Measurements from ENCODE around the gene LRRC32. TPM values are rescaled to one million over a fixed set of nuclear protein-coding genes. Genes with fewer than 3 reads are reported as not detected.

Gene LRRC32
- total and polyA plus RNA-seq, 2 of the 4 experiments (the other 2 are of a cell fraction): 5.2 to 13.7 TPM

- H3K23ac ChIP-seq (ENCODE audit: low read depth, low read length): no peak overlapping the region
- no peak overlapping the region for H3K4me2 ChIP-seq (ENCODE audit: low read depth, low read length)
- peak overlapping the region; percentile 43 for H2AK9ac ChIP-seq (replicated peaks; ENCODE audit: low read depth, low read length, poor library complexity)
- no peaks in the 10 kb centered on the region for H3K79me1 ChIP-seq (ENCODE audit: low read depth in 1 of 2, low read length in 2 of 2)
- dilution Hi-C loops (cut with HindIII; ENCODE audit: low sequenced_read_pairs, unreplicated experiment): no loop called here
- peak; percentile 48 for DNase-seq
- peak overlapping the region; percentile 8; the same call in 1 of the 2 replicates for H3K18ac ChIP-seq (ENCODE audit: low read depth, low read length)
- peak overlapping the region; percentile 43 for H3K14ac ChIP-seq (replicated peaks; ENCODE audit: low read depth, low read length)
- ChIA-PET CTCF (no interaction called here), POLR2A (ENCODE audit: unreplicated experiment) (no interaction called here)
- peak overlapping the region; percentile 8; the same call in 1 of the 2 replicates for H2BK20ac ChIP-seq (ENCODE audit: low read depth, low read length)
- no peak overlapping the region for H2AFZ ChIP-seq (replicated peaks; ENCODE audit: low read length, poor library complexity)
- peak overlapping the region; percentile 40; the same call in 1 of the 2 replicates for H4K91ac ChIP-seq (ENCODE audit: insufficient read depth, low read depth, low read length)
- in situ Hi-C loops (cut with MboI; ENCODE audit: low sequenced_read_pairs): no loop called here
- intact Hi-C loops (cut with micrococcal nuclease): no loop called here
- no peak overlapping the region for H3K9ac ChIP-seq (ENCODE audit: low read depth, low read length)
- peak overlapping the region; percentile 88 for H2AK5ac ChIP-seq (ENCODE audit: low read depth, low read length)
- no peak for ATAC-seq (ENCODE audit: low read depth)
- H3K4ac ChIP-seq (ENCODE audit: low read depth, low read length): peak overlapping the region; percentile 62
- no TSS peak for BruUV-seq (replicated peaks)
- peak overlapping the region; percentile 33 for H2BK5ac ChIP-seq (ENCODE audit: low read depth, low read length, poor library complexity, severe bottlenecking)
- H3K9me1 ChIP-seq (ENCODE audit: insufficient read depth, low read length): peaks cover 21% of the 10 kb centered on the region
- no CpG with 5 or more reads among the region's 3 CpGs for WGBS, 2 experiments (ENCODE audit: extremely low coverage in 2 of 2, insufficient read length in 1 of 2)
- H4K8ac ChIP-seq (ENCODE audit: low read depth in 2 of 2, low read length in 2 of 2): peak overlapping the region; percentile 2 to 47; a peak in 1 of 4 replicates
- no peak overlapping the region for H3K4me3 ChIP-seq (ENCODE audit: insufficient read depth, low read depth, low read length)
- peaks cover 9% of the 10 kb centered on the region; the same call in 1 of the 2 replicates for H4K20me1 ChIP-seq (ENCODE audit: insufficient read depth, low read length)
- H3K56ac ChIP-seq (ENCODE audit: extremely low read depth, insufficient read depth, low read length): 0 out of 2 replicates have a peak overlapping the region, but pooled peaks have one; percentile 8
- 0 out of 2 replicates have a peak overlapping the region, but pooled peaks have one; percentile 0 for H4K5ac ChIP-seq (ENCODE audit: low read depth, low read length)
- H3K27ac ChIP-seq (ENCODE audit: insufficient read depth, low read length): peak overlapping the region; percentile 20; the same call in 1 of the 2 replicates
- no peaks in the 10 kb centered on the region for H3K36me3 ChIP-seq (ENCODE audit: control insufficient read depth, insufficient read depth, low read length)
- H3K27me3 ChIP-seq (ENCODE audit: control insufficient read depth, insufficient read depth, low read length): no peaks in the 10 kb centered on the region
- peaks cover 21% of the 10 kb centered on the region for H3K4me1 ChIP-seq (ENCODE audit: control insufficient read depth, insufficient read depth, low read length)
- no peaks in the 10 kb centered on the region for H3K9me3 ChIP-seq (ENCODE audit: control insufficient read depth, insufficient read depth, low read length)
- H2BK15ac ChIP-seq (ENCODE audit: low read depth, low read length): peak overlapping the region; percentile 69; the same call in 2 of the 3 replicates
- peak overlapping the region; percentile 51 for H2BK120ac ChIP-seq (ENCODE audit: low read depth, low read length)
- TF ChIP-seq NFE2L2 (IDR thresholded peaks at IDR 0.05; ENCODE audit: low read depth, low read length): no peak
- no peak for TF ChIP-seq POLR2A (IDR thresholded peaks at IDR 0.05; ENCODE audit: low read depth, low read length)
- TF ChIP-seq BHLHE40 (IDR thresholded peaks at IDR 0.05; ENCODE audit: low read depth, low read length): no peak
- no peak for TF ChIP-seq MAZ (IDR thresholded peaks at IDR 0.05; ENCODE audit: borderline replicate concordance, low read depth, low read length)
- no peak for TF ChIP-seq RCOR1 (IDR thresholded peaks at IDR 0.05; ENCODE audit: insufficient replicate concordance, low read length)
- no peak for TF ChIP-seq CTCF (conservative IDR thresholded peaks at IDR 0.05; ENCODE audit: low read depth, low read length)
- TF ChIP-seq MXI1 (IDR thresholded peaks at IDR 0.05; ENCODE audit: borderline replicate concordance, low read depth, low read length): no peak
- TF ChIP-seq ELK1 (IDR thresholded peaks at IDR 0.05; ENCODE audit: borderline replicate concordance, low read depth, low read length): no peak
- no peak for TF ChIP-seq MAFK (IDR thresholded peaks at IDR 0.05; ENCODE audit: low read depth, low read length)
- TF ChIP-seq RAD21 (IDR thresholded peaks at IDR 0.05; ENCODE audit: low read length): no peak
- no peak for TF ChIP-seq FOS (IDR thresholded peaks at IDR 0.05; ENCODE audit: low read depth, low read length)
- no peak for TF ChIP-seq CHD1 (IDR thresholded peaks at IDR 0.05; ENCODE audit: low read depth, low read length)
- no peak for TF ChIP-seq RFX5 (IDR thresholded peaks at IDR 0.05; ENCODE audit: low read depth, low read length)
- TF ChIP-seq SMC3 (IDR thresholded peaks at IDR 0.05; ENCODE audit: low read depth, low read length): no peak
- TF ChIP-seq CEBPB (IDR thresholded peaks at IDR 0.05; ENCODE audit: low read depth, low read length): no peak
Observed at GRCh38 chr11:76699451-76700091, 29.0 kb upstream of the LRRC32 start.

Measured in IMR-90 (cell line).